Breast epithelium (tissue), 3 donors: Measurements from ENCODE around the gene ZNF541.

ENCODE experiments used
- CTCF ChIP-seq, 3 donors: fragments of 450-650 bp; IDR thresholded peaks; one replicate each; pipeline ENCODE4 v1.5.1; 2016 to 2017; ENCODE audit warnings: antibody characterized with exemption in 3 of 3, mild to moderate bottlenecking in 3 of 3, moderate library complexity in 3 of 3
- POLR2A ChIP-seq: fragments of 450-650 bp; IDR thresholded peaks from one replicate; pipeline ENCODE4 v1.6.1; 2016; ENCODE audit warnings: antibody characterized with exemption, mild to moderate bottlenecking, moderate library complexity

GRCh38 chr19:47550129-47550528 is 22.8 kb downstream of the ZNF541 start:
- TF ChIP-seq POLR2A: no peak
- no peak for TF ChIP-seq CTCF (IDR thresholded peaks at IDR 0.05)
